IPS-20b (cell line): Measurements from ENCODE around the gene CCL7.

ENCODE experiments used
- H3K27ac ChIP-seq: one replicate; pipeline ENCODE4 v1.5.1; 2013; ENCODE audit warnings: low read length
- H3K27me3 ChIP-seq: 2 replicates; pipeline ENCODE4 v1.6.1; 2013; ENCODE audit warnings: mild to moderate bottlenecking, low read length, inconsistent platforms; ENCODE audit not compliant: insufficient read depth
- H3K36me3 ChIP-seq: 2 replicates; pipeline ENCODE4 v1.6.1; 2013; ENCODE audit warnings: low read depth, mild to moderate bottlenecking, inconsistent platforms, low read length, moderate library complexity; ENCODE audit not compliant: insufficient read depth
- H3K4me1 ChIP-seq: 2 replicates; pipeline ENCODE4 v1.6.1; 2013; ENCODE audit warnings: mild to moderate bottlenecking, control low read depth, inconsistent platforms, low read length, moderate library complexity; ENCODE audit not compliant: insufficient read depth
- H3K4me3 ChIP-seq: 2 replicates; pipeline ENCODE4 v1.5.1; 2013; ENCODE audit warnings: mild to moderate bottlenecking, low read length, inconsistent platforms
- H3K9ac ChIP-seq: 2 replicates; pipeline ENCODE4 v1.6.1; 2013; ENCODE audit warnings: low read depth, mild to moderate bottlenecking, inconsistent platforms, low read length, moderate library complexity
- H3K9me3 ChIP-seq: 2 replicates; pipeline ENCODE4 v1.6.1; 2013; ENCODE audit warnings: mild to moderate bottlenecking, low read depth, low read length, inconsistent platforms; ENCODE audit not compliant: insufficient read depth

The CCL7 gene

GRCh38 chr17:34311291-34311690, 41.3 kb downstream of the CCL7 start:
- Histone ChIP-seq H3K4me3 (no peak overlapping the region), H3K9ac (no peak overlapping the region), H3K27ac (no peak overlapping the region), H3K9me3 (no peaks in the 10 kb centered on the region), H3K27me3 (no peaks in the 10 kb centered on the region), H3K36me3 (no peaks in the 10 kb centered on the region), H3K4me1 (no peaks in the 10 kb centered on the region)

GRCh38 chr17:34312080-34312479, 42.1 kb downstream of the CCL7 start:
- Histone ChIP-seq H3K4me1 (no peaks in the 10 kb centered on the region), H3K9me3 (no peaks in the 10 kb centered on the region), H3K27ac (no peak overlapping the region), H3K36me3 (no peaks in the 10 kb centered on the region), H3K27me3 (no peaks in the 10 kb centered on the region), H3K9ac (no peak overlapping the region), H3K4me3 (no peak overlapping the region)

- Histone ChIP-seq H3K9me3 (no peaks in the 10 kb centered on the region), H3K36me3 (no peaks in the 10 kb centered on the region)
Measured at GRCh38 chr17:34313164-34313563, 43.1 kb downstream of the CCL7 start.

GRCh38 chr17:34314279-34314678, 44.3 kb downstream of the CCL7 start:
- no peaks in the 10 kb centered on the region for H3K4me1 ChIP-seq
- H3K27me3 ChIP-seq, result no peaks in the 10 kb centered on the region
- no peak overlapping the region for H3K4me3 ChIP-seq
- no peaks in the 10 kb centered on the region for H3K36me3 ChIP-seq
- no peaks in the 10 kb centered on the region for H3K9me3 ChIP-seq
- no peak overlapping the region for H3K27ac ChIP-seq
- H3K9ac ChIP-seq, result no peak overlapping the region

More at GRCh38 chr17:34313164-34313563, 43.1 kb downstream of the CCL7 start:
- H3K27me3 ChIP-seq, result no peaks in the 10 kb centered on the region
- no peak overlapping the region for H3K9ac ChIP-seq
- no peak overlapping the region for H3K4me3 ChIP-seq
- H3K4me1 ChIP-seq, result no peaks in the 10 kb centered on the region
- no peak overlapping the region for H3K27ac ChIP-seq

GRCh38 chr17:34318474-34318873, 48.5 kb downstream of the CCL7 start:
- Histone ChIP-seq H3K27me3 (no peaks in the 10 kb centered on the region), H3K9ac (no peak overlapping the region), H3K4me3 (no peak overlapping the region), H3K36me3 (no peaks in the 10 kb centered on the region), H3K4me1 (no peaks in the 10 kb centered on the region), H3K9me3 (no peaks in the 10 kb centered on the region), H3K27ac (no peak overlapping the region)

- no peak within 1 kb of the TSS for H3K27ac ChIP-seq
- H3K9me3 ChIP-seq, result no peaks in the 10 kb centered on the region
- H3K9ac ChIP-seq, result no peak within 1 kb of the TSS
- H3K4me3 ChIP-seq, result no peak within 1 kb of the TSS
- no peaks in the 10 kb centered on the region for H3K4me1 ChIP-seq
- H3K36me3 ChIP-seq, result no peaks in the 10 kb centered on the region
- no peaks in the 10 kb centered on the region for H3K27me3 ChIP-seq
Measured at GRCh38 chr17:34319039-34319483, 49.0 kb downstream of the CCL7 start, which contains the start of gene CCL8. TSS of gene CCL8 (plus strand) at chr17:34319435. CDS start at chr17:34319502, 67 bp downstream.
